Thyroid gland (tissue), 4 donors: ENCODE measurements around the gene SOCS3. TPM values are rescaled to one million over a fixed set of nuclear protein-coding genes. Genes with fewer than 3 reads are reported as not detected.

Source experiments
- DNase-seq, 2 donors: peaks; one replicate each; pipeline ENCODE4 v3.0.0-alpha.2; 2019
- H3K27ac ChIP-seq, 3 donors: fragments of 200-600 bp; sonication (generic); 1 replicate in 2 of 3; 2 replicates in 1 of 3; pipeline ENCODE4 v1.5.1; 2016 to 2019; ENCODE audit warnings: mild to moderate bottlenecking in 1 of 3, moderate library complexity in 1 of 3
- H3K27me3 ChIP-seq: fragments of 200-600 bp; sonication (generic); one replicate; pipeline ENCODE4 v1.5.1; 2019
- H3K36me3 ChIP-seq, 2 donors: fragments of 200-600 bp; sonication (generic); one replicate each; pipeline ENCODE4 v1.5.1; 2016 to 2019
- H3K4me1 ChIP-seq, 2 donors: fragments of 200-600 bp; sonication (generic); one replicate each; pipeline ENCODE4 v1.5.1; 2017 to 2019
- H3K4me3 ChIP-seq, 3 donors: fragments of 200-600 bp; sonication (generic); replicated peaks in 1 of 3; 1 replicate in 2 of 3; 2 replicates in 1 of 3; pipeline ENCODE4 v1.5.1; 2016; ENCODE audit warnings: mild to moderate bottlenecking in 1 of 3
- H3K9me3 ChIP-seq: fragments of 200-600 bp; sonication (generic); one replicate; pipeline ENCODE4 v1.5.1; 2017
- CTCF ChIP-seq, 6 experiments: fragments of 200-600 bp in 3 of 6; fragments of 450-650 bp in 3 of 6; sonication (generic) in 3 of 6; IDR thresholded peaks; one replicate each; pipeline ENCODE4 v1.5.1; 2016 to 2019; ENCODE audit warnings: antibody characterized with exemption in 6 of 6, mild to moderate bottlenecking in 2 of 6, inconsistent platforms in 1 of 6, moderate library complexity in 1 of 6
- POLR2A ChIP-seq, 2 donors: fragments of 450-650 bp; IDR thresholded peaks; one replicate each; pipeline ENCODE4 v1.6.1; 2017; ENCODE audit warnings: antibody characterized with exemption in 2 of 2, mild to moderate bottlenecking in 2 of 2, moderate library complexity in 1 of 2
- WGBS, 2 donors: methylation state at CpG; one replicate each; pipeline ENCODE4 v1.1.5; 2017; 5-methylcytosine and 5-hydroxymethylcytosine counted together
- intact Hi-C: fragments of 100-400 bp; cut with DNase I; formaldehyde crosslinking; loops from one replicate; pipeline ENCODE4 v1.15.1; 2023
- total RNA-seq, 4 donors: library from RNA; depleted of rRNA; stranded (reverse); fragments of >200 nt; gene quantifications; one replicate each; pipeline ENCODE4 v1.2.3, GENCODE V29; 2016

Gene SOCS3
- total RNA-seq, 4 donors from 2014 or later = 9.2 to 110 (median 33.3) TPM

- DNase-seq = peak; percentile 56 to 77
Measured at GRCh38 chr17:78357177-78357586, 2.7 kb downstream of the SOCS3 start.

GRCh38 chr17:78356101-78356713 is 3.7 kb downstream of the SOCS3 start:
- Histone ChIP-seq H3K4me1 (peaks cover 22 to 82% of the 10 kb centered on the region in 2 donors), H3K27me3 (no peaks in the 10 kb centered on the region), H3K9me3 (no peaks in the 10 kb centered on the region), H3K4me3 (peak overlapping the region in 1 of 3 donors; percentile 94), H3K36me3 (peaks cover 0 to 13% of the 10 kb centered on the region in 2 donors), H3K27ac (peak overlapping the region in 1 of 3 donors; percentile 50)
- WGBS, 2 donors = 78 to 84% methylated on average over 16 of the region's 16 CpGs
- TF ChIP-seq CTCF (IDR thresholded peaks at IDR 0.05) (no peak), POLR2A (IDR thresholded peaks at IDR 0.05) (no peak)
- DNase-seq = no peak
- intact Hi-C loops = no loop called here

More at GRCh38 chr17:78357177-78357586, 2.7 kb downstream of the SOCS3 start:
- H3K27ac ChIP-seq = peak overlapping the region in 1 of 3 donors; percentile 50
- H3K4me1 ChIP-seq = peaks cover 17 to 73% of the 10 kb centered on the region in 2 donors
- no peaks in the 10 kb centered on the region for H3K9me3 ChIP-seq
- TF ChIP-seq CTCF (IDR thresholded peaks at IDR 0.05) = no peak
- TF ChIP-seq POLR2A (IDR thresholded peaks at IDR 0.05) = no peak
- H3K27me3 ChIP-seq = no peaks in the 10 kb centered on the region
- H3K36me3 ChIP-seq = peaks cover 0 to 13% of the 10 kb centered on the region in 2 donors
- peak overlapping the region in 1 of 3 donors; percentile 94 for H3K4me3 ChIP-seq
- intact Hi-C loops = no loop called here
- 66 to 78% methylated on average over 5 to 6 of the region's 7 CpGs for WGBS, 2 donors

- Histone ChIP-seq H3K4me1 (peaks cover 22 to 79% of the 10 kb centered on the region in 2 donors), H3K4me3 (no peak overlapping the region), H3K9me3 (no peaks in the 10 kb centered on the region), H3K27me3 (no peaks in the 10 kb centered on the region), H3K27ac (peak overlapping the region in 1 of 3 donors; percentile 50), H3K36me3 (peaks cover 0 to 13% of the 10 kb centered on the region in 2 donors)
- 84 to 91% methylated on average over 3 of the region's 3 CpGs for WGBS, 2 donors
- TF ChIP-seq POLR2A (IDR thresholded peaks at IDR 0.05) = no peak
- TF ChIP-seq CTCF (IDR thresholded peaks at IDR 0.05) = no peak
- no peak for DNase-seq
- intact Hi-C loops = no loop called here
Measured at GRCh38 chr17:78355701-78356100, 4.2 kb downstream of the SOCS3 start.

- peaks cover 17 to 75% of the 10 kb centered on the region in 2 donors for H3K4me1 ChIP-seq
- WGBS, 2 donors = 87 to 94% methylated on average over 9 of the region's 9 CpGs
- no peak for DNase-seq
- peaks cover 0 to 13% of the 10 kb centered on the region in 2 donors for H3K36me3 ChIP-seq
- H3K27me3 ChIP-seq = no peaks in the 10 kb centered on the region
- H3K27ac ChIP-seq = peak overlapping the region in 1 of 3 donors; percentile 94
- H3K4me3 ChIP-seq = no peak overlapping the region
- intact Hi-C loops = no loop called here
- TF ChIP-seq CTCF (IDR thresholded peaks at IDR 0.05) (no peak), POLR2A (IDR thresholded peaks at IDR 0.05) (no peak)
- no peaks in the 10 kb centered on the region for H3K9me3 ChIP-seq
Measured at GRCh38 chr17:78355045-78355641, 4.7 kb downstream of the SOCS3 start.

- Histone ChIP-seq H3K4me3 (no peak overlapping the region), H3K9me3 (no peaks in the 10 kb centered on the region), H3K4me1 (peaks cover 17 to 73% of the 10 kb centered on the region in 2 donors), H3K36me3 (peaks cover 0 to 12% of the 10 kb centered on the region in 2 donors), H3K27me3 (no peaks in the 10 kb centered on the region), H3K27ac (peak overlapping the region; percentile 88 to 95 (median 94))
- intact Hi-C loops = no loop called here
- WGBS, 2 donors = 95% methylated on average over 8 of the region's 8 CpGs
- DNase-seq = no peak
- no peak for TF ChIP-seq POLR2A (IDR thresholded peaks at IDR 0.05)
- TF ChIP-seq CTCF (IDR thresholded peaks at IDR 0.05) = no peak
Measured at GRCh38 chr17:78353834-78354233, 6.0 kb downstream of the SOCS3 start.
